Anterior cingulate cortex (tissue), 58 donors: ENCODE results near the gene TNS3.

Source experiments
- DNase-seq, 58 donors: peaks; one replicate each; lab custom pipeline; 2025; lab: John Stamatoyannopoulos, UW

TNS3 gene

DNA sequence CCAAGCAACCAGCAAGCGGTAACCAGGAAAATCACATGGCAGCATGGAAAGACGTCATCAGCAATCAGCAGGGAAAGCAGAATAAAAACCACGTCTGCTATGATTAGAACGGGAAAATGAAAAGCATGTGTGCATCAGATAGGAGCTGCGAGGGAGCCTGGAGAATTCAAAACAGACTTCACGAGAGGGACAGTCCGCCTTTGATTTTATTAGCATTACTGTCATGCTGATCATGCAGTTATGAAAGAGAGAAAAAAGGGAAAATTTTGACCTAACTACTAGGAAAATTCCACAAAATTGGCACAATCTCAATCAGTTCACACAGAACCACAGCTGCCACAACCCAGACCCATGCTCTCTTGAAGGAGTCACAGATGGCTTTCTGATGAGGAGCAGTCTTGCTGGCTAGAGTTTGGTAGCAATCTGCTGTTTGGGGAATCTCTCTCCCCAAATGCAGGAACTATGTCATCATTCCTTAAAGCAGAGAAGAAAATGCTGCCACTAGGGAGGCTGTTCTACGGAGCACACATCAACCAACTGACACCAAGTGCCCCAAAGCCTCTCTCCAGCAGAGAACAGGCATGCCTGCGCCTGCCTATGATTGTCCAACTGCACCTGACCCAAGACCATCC, 295.9 kb downstream of the TNS3 start:
- DNase-seq = peak in 5 of 58 donors; percentile 10 to 52 (median 20)

DNA sequence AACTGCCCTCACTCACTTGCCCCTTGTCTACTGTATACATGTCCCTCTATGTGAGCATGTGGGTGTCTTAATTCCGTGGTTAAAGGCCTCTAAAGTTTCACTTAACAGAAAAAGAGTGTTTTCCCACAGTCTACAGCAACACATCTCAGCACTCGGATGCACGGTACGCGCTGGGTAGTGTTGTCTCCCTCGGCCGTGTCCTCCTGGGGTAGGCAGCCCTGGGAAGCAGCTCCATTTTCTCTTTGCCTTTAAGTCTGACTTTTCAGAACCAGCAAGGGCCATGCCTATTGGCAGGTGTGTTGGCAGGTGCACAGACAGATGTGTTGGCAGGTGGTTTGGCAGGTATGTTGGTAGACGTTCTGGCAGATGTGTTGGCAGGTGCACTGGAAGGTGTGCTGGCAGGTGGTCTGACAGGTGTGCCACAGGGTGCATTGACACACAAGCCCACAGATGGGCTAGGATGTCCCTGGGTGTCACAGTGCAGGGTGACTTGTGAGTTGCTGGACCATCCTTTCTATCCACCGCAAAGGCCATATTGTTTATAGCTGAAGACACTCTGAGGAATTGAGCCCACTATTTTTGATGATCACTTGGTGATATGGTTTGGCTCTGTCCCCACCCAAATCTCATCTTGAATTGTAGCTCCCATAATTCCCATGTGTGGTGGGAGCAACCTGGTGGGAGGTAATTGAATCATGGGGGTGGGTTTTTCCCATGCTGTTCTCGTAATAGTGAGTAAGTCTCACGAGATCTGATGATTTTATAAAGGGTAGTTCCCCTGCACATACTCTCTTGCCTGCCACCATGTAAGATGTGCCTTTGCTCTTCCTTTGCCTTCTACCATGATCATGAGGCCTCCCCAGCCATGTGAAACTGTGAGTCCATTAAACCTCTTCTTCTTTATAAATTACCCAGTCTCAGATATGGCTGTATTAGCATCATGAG, 296.9 kb downstream of the TNS3 start:
- DNase-seq = no peak

DNA sequence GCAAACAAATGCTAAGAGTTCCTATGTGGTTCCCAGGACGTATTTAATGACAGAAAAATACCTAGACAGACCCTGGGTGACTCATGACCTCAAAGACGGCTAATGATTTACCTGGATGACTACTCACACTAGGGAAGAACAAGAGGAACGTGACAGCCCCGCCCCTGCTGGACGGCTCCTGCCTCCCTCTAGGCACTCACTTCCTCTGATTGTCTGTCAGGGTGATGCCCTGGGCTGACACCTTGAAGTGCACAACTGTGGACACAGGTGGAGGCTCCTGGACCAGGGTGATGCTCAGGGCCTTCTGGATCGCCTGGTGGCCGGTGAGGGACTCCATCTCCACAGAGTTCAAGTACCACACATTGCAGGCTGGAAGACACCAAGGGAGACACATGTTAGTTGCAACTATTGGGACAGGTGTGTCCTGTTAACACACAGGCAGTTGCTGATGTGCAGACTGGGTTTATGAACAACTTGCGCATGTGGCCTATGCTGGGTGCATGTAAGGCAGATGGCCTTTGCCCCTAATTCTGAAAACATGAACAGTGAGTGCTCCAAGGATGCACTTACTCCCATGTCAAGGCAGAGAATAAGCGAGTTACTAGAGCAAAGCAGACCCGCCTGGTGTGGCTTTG, 298.3 kb downstream of the TNS3 start:
- DNase-seq = no peak

- DNase-seq = no peak
Observed at GRCh38 chr7:47282790-47283496, 299.0 kb downstream of the TNS3 start.

DNA sequence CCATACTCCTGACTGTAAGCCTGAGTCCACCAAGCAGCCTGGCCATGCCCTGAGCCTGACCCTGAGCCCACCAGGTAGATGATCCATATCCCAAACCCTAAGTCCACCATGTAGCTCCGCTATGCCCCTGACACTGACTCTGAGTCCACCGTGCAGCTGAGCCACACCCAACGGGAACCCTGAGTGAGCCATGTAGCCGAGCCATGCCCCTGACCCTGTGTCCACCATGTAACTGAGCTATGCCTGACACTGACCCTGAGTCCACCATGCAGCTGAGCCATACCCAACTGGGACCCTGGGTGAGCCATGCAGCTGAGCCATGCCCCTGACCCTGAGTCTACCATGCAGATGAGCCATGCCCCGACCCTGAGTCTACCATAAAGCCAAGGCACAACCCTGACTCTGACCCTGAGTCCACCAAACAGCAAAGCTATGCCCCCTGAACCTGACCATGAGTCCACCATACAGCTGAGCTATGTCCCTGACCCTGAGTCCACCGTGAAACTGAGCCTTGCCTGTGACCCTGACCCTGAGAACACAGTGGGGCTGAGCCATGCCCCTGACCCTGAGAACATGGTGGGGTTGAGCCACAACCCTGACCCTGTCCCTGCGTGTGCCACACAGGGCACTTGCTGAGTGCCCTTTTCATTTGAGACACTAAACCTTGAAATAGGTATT, 299.8 kb downstream of the TNS3 start:
- DNase-seq = no peak

DNA sequence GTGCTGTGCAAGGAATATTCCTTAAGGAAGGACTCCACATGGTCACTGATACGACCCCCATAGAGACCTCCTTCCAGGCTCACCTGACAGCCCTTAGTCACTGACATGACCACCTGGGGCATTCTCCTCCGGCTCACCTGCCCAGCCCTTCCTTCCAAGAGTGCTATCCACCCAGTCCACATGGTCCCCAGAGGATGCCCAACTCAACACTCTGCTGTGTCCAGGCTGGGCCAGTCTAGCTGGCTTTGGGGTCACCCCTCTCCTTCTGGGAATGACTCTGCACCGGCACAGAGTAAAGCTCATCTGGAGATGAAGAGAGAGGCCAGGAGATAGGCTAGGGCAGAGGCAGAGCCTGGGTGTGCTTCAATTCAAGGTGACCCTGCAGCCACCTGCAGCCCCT, 300.8 kb downstream of the TNS3 start:
- no peak for DNase-seq

DNA sequence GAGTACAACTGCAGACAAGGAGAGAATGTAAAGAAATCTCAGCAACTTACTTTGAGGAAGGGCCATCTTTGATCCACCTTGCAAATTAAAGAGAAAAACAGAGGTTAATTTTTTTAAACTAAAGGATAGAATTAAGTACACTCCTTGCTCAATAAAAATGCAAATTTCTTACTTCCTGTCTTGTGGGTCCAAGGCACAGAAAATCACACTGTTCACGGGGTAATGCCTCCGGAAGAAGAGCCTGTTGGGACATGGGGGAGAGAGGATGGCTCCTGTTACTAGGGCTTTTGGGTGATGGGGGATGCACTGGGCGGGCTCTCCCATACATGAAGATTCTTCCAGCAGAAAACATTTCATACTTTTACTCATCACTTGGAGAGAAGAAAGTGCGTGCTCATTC, 301.8 kb downstream of the TNS3 start:
- DNase-seq = no peak

GRCh38 chr7:47278043-47278442, 303.9 kb downstream of the TNS3 start:
- DNase-seq = no peak

DNA sequence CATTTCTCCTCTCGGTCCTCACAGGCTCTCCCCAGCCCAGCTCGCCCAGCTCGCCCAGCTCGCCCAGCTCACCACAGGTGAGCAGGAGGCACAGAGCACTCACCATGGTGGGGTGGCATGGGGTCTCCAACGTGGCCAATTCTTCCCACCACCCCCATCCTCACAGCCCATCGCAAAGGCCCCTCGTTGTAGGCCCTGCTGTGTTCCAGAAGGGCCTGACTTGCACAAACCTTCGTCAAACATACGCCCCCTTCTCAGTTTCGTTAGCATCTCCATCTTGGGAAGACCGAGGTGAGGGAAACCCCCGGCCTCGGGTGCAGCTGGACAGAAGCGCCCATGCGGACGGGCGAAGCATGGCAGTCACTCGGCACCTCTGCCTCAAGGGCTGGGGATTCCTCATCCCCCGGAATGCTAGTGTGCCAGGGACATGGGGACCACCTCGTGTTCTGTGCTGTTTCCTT, 304.6 kb downstream of the TNS3 start:
- no peak for DNase-seq

DNA sequence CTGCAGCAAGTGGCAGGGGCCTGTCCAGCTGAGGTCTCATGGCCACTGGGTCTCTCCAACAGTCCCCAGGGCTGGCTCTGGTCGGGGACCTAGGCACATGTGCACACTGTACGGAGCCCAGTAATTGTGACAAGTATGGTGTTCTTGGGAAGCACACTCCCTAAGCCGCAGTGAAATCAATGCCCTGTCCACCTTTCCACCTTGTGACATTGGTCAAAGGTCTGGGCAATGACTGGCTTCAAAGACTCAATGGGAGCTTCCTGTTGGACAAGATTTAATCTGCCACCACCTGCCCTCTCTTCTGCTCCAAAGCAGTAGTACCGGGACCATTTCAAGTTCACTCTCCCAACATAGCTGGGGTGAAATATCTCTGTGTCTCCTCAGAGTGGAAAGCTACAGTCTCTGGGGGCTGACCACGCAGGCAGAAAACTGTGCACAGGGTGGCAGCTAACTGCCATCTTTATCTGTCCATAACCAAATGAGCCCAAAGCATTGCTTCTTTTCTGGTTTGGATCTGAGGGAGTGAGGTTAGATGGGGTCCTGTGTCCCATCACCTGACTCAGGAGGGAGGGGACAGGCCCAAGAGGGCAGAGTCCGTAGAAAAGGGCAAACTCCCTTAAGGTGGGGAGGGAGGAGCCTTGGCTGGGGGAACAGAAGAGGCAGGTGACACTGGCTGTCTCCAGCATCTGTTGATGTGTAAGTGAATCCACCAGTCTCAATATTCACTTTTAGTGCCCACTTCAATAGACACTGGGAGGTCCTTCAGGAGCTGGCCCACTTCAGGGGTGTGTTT, 307.7 kb downstream of the TNS3 start:
- DNase-seq = no peak

GRCh38 chr7:47273088-47273487, 308.8 kb downstream of the TNS3 start:
- no peak for DNase-seq

DNA sequence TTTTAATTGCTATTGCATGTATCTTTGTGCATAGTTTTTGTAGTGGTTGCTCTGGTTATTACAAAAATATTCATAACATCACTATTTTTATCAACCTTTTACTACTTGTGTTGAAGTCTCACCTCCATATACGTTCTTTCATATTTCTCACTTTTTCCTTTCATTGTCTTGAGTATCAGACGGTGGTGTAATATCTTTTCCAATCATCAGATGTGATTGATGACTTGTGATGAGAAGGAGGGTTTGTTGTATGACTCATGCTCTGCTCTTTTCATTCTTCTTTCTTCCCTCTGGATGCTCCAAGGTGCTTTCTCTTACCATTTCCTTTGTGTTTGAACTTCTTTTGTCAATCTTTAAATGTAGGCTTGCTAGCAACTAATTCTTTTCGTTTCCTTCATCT, 310.2 kb downstream of the TNS3 start:
- no peak for DNase-seq

- no peak for DNase-seq
Observed at GRCh38 chr7:47268851-47269836, 312.8 kb downstream of the TNS3 start.

GRCh38 chr7:47267346-47267745, 314.6 kb downstream of the TNS3 start:
- DNase-seq = no peak

DNA sequence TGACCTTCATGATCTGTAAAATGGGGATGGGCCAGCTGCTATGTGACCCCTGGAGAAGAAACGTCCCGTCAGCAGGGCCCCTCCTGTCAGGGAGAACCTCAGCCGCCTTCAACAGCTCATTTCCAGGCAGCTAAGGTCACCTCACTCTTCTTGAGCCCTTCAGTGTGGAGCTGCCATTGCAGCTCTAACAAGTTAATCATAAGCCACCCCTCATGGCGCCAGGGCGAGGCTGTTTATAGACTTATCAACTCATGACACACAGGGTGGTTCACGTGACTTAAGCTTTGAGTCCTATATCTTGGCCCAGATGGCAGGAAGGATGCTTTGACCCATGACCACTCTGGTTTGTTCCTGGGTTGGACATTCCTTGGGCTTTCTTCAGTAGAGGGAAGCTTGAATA, 315.1 kb downstream of the TNS3 start:
- DNase-seq = no peak

DNA sequence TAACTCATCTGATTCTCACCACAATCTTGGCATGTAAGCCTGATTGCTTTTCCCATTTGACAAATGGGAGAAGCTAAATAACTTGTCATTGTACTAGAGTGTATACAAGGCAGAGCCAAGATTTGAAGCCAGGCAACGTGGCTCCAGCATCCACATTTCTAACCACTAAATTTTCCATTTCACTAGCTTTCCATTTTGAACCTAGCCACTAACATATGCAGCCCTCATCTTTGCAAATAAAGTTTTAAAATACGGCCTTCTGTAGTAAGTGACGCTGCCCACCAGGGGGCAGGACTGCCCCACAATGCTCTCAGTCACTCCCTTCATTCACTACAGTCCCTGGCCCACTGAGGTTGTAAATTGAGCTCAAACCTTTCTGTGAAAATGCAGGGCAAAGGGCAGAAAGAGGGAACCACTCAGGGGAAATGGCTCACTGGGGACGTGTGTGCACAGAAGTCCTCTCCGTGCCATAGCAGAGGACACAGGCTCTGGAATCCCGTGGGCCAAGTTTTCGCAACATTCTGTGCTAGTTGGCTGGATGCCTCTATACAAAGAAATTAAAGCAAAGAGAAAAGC, 315.7 kb downstream of the TNS3 start:
- DNase-seq = peak in 48 of 58 donors; percentile 6 to 72 (median 36)

GRCh38 chr7:47265621-47266020, 316.3 kb downstream of the TNS3 start:
- no peak for DNase-seq
